HUES48 (cell line): ENCODE measurements around the gene NKAIN2.

Experiments used
- H3K27ac ChIP-seq: one replicate; pipeline ENCODE4 v1.7.0; 2013; ENCODE audit warnings: low read depth, low read length, inconsistent platforms
- H3K27me3 ChIP-seq: 2 replicates; pipeline ENCODE4 v1.6.1; 2013; ENCODE audit warnings: mild to moderate bottlenecking, low read length; ENCODE audit not compliant: control insufficient read depth, insufficient read depth
- H3K36me3 ChIP-seq: 2 replicates; pipeline ENCODE4 v1.6.1; 2013; ENCODE audit warnings: low read length; ENCODE audit not compliant: control insufficient read depth, insufficient read depth
- H3K4me1 ChIP-seq: 2 replicates; pipeline ENCODE4 v1.6.1; 2013; ENCODE audit warnings: mild to moderate bottlenecking, low read length; ENCODE audit not compliant: control insufficient read depth, insufficient read depth
- H3K4me3 ChIP-seq: 2 replicates; pipeline ENCODE4 v1.5.1; 2013; ENCODE audit warnings: mild to moderate bottlenecking, low read depth, low read length
- H3K9ac ChIP-seq: 2 replicates; pipeline ENCODE4 v1.6.1; 2013; ENCODE audit warnings: mild to moderate bottlenecking, low read depth, low read length, moderate library complexity
- H3K9me3 ChIP-seq: 2 replicates; pipeline ENCODE4 v1.6.1; 2013; ENCODE audit warnings: low read length; ENCODE audit not compliant: control insufficient read depth, insufficient read depth

NKAIN2 gene

GRCh38 chr6:124026694-124027093 is 223.0 kb downstream of the NKAIN2 start:
- Histone ChIP-seq H3K9me3 (no peaks in the 10 kb centered on the region), H3K27me3 (peaks cover 9% of the 10 kb centered on the region), H3K9ac (no peak overlapping the region)

GRCh38 chr6:124027392-124027791 is 223.7 kb downstream of the NKAIN2 start:
- Histone ChIP-seq H3K27me3 (peaks cover 9% of the 10 kb centered on the region), H3K36me3 (no peaks in the 10 kb centered on the region), H3K27ac (no peak overlapping the region), H3K4me3 (no peak overlapping the region), H3K9me3 (no peaks in the 10 kb centered on the region), H3K9ac (no peak overlapping the region), H3K4me1 (peaks cover 8% of the 10 kb centered on the region; the same call in 1 of the 2 replicates)

More at GRCh38 chr6:124026694-124027093, 223.0 kb downstream of the NKAIN2 start:
- Histone ChIP-seq H3K36me3 (no peaks in the 10 kb centered on the region), H3K4me3 (no peak overlapping the region), H3K27ac (no peak overlapping the region), H3K4me1 (peaks cover 8% of the 10 kb centered on the region; the same call in 1 of the 2 replicates)

GRCh38 chr6:124028117-124028516 is 224.5 kb downstream of the NKAIN2 start:
- Histone ChIP-seq H3K36me3 (no peaks in the 10 kb centered on the region), H3K27ac (no peak overlapping the region), H3K27me3 (peaks cover 9% of the 10 kb centered on the region), H3K4me3 (no peak overlapping the region), H3K4me1 (peaks cover 6% of the 10 kb centered on the region; the same call in 1 of the 2 replicates), H3K9ac (no peak overlapping the region), H3K9me3 (no peaks in the 10 kb centered on the region)

- Histone ChIP-seq H3K4me1 (no peaks in the 10 kb centered on the region), H3K27me3 (peaks cover 9% of the 10 kb centered on the region), H3K9me3 (no peaks in the 10 kb centered on the region), H3K27ac (no peak overlapping the region), H3K36me3 (no peaks in the 10 kb centered on the region), H3K4me3 (no peak overlapping the region), H3K9ac (no peak overlapping the region)
Observed at GRCh38 chr6:124029567-124029966, 225.9 kb downstream of the NKAIN2 start.

- Histone ChIP-seq H3K9ac (no peak overlapping the region), H3K4me3 (no peak overlapping the region), H3K9me3 (no peaks in the 10 kb centered on the region), H3K27ac (no peak overlapping the region), H3K36me3 (no peaks in the 10 kb centered on the region), H3K27me3 (peaks cover 9% of the 10 kb centered on the region), H3K4me1 (no peaks in the 10 kb centered on the region)
Observed at GRCh38 chr6:124033501-124033900, 229.8 kb downstream of the NKAIN2 start.

GRCh38 chr6:124036384-124036783 is 232.7 kb downstream of the NKAIN2 start:
- H3K27ac ChIP-seq = no peak overlapping the region
- H3K4me3 ChIP-seq = no peak overlapping the region
- H3K4me1 ChIP-seq = no peaks in the 10 kb centered on the region
- H3K27me3 ChIP-seq = no peaks in the 10 kb centered on the region
- no peak overlapping the region for H3K9ac ChIP-seq
- no peaks in the 10 kb centered on the region for H3K9me3 ChIP-seq
- no peaks in the 10 kb centered on the region for H3K36me3 ChIP-seq

- no peaks in the 10 kb centered on the region for H3K36me3 ChIP-seq
- no peaks in the 10 kb centered on the region for H3K4me1 ChIP-seq
- H3K4me3 ChIP-seq = no peak overlapping the region
- no peaks in the 10 kb centered on the region for H3K27me3 ChIP-seq
- H3K9me3 ChIP-seq = no peaks in the 10 kb centered on the region
- no peak overlapping the region for H3K9ac ChIP-seq
- no peak overlapping the region for H3K27ac ChIP-seq
Observed at GRCh38 chr6:124040655-124041054, 237.0 kb downstream of the NKAIN2 start.

- no peaks in the 10 kb centered on the region for H3K36me3 ChIP-seq
- H3K9ac ChIP-seq = no peak overlapping the region
- no peak overlapping the region for H3K4me3 ChIP-seq
- H3K27ac ChIP-seq = no peak overlapping the region
- no peaks in the 10 kb centered on the region for H3K9me3 ChIP-seq
- H3K27me3 ChIP-seq = no peaks in the 10 kb centered on the region
- H3K4me1 ChIP-seq = no peaks in the 10 kb centered on the region
Observed at GRCh38 chr6:124052120-124052519, 248.5 kb downstream of the NKAIN2 start.

- Histone ChIP-seq H3K4me1 (no peaks in the 10 kb centered on the region), H3K4me3 (no peak overlapping the region), H3K9me3 (no peaks in the 10 kb centered on the region), H3K27me3 (no peaks in the 10 kb centered on the region), H3K9ac (no peak overlapping the region), H3K27ac (no peak overlapping the region), H3K36me3 (no peaks in the 10 kb centered on the region)
Observed at GRCh38 chr6:124053315-124053714, 249.7 kb downstream of the NKAIN2 start.

- Histone ChIP-seq H3K27me3 (no peaks in the 10 kb centered on the region), H3K36me3 (no peaks in the 10 kb centered on the region), H3K4me1 (no peaks in the 10 kb centered on the region), H3K4me3 (no peak overlapping the region), H3K27ac (no peak overlapping the region), H3K9me3 (no peaks in the 10 kb centered on the region), H3K9ac (no peak overlapping the region)
Observed at GRCh38 chr6:124054034-124054433, 250.4 kb downstream of the NKAIN2 start.

- Histone ChIP-seq H3K36me3 (no peaks in the 10 kb centered on the region), H3K4me1 (no peaks in the 10 kb centered on the region), H3K27me3 (no peaks in the 10 kb centered on the region), H3K4me3 (no peak overlapping the region), H3K9ac (no peak overlapping the region), H3K27ac (no peak overlapping the region), H3K9me3 (no peaks in the 10 kb centered on the region)
Observed at GRCh38 chr6:124055395-124055794, 251.7 kb downstream of the NKAIN2 start.

GRCh38 chr6:124055963-124056362 is 252.3 kb downstream of the NKAIN2 start:
- no peaks in the 10 kb centered on the region for H3K9me3 ChIP-seq
- H3K4me1 ChIP-seq = no peaks in the 10 kb centered on the region
- H3K27me3 ChIP-seq = no peaks in the 10 kb centered on the region
- H3K27ac ChIP-seq = no peak overlapping the region
- no peaks in the 10 kb centered on the region for H3K36me3 ChIP-seq
- no peak overlapping the region for H3K4me3 ChIP-seq
- H3K9ac ChIP-seq = no peak overlapping the region
